OCI-LY1 (cell line): Measurements from ENCODE around the gene KCNK3.

Source experiments
- H2AFZ ChIP-seq: fragments of 200-600 bp; sonication (generic), shearing (Covaris generic); 2 replicates; pipeline ENCODE4 v1.6.0; 2014; ENCODE audit warnings: antibody characterized with exemption, mild to moderate bottlenecking, low read length
- H3F3A ChIP-seq: fragments of 200-600 bp; sonication (generic), shearing (Covaris generic); 2 replicates; pipeline ENCODE4 v1.6.0; 2014; ENCODE audit warnings: mild to moderate bottlenecking, antibody characterized with exemption, low read length, moderate library complexity; ENCODE audit not compliant: insufficient read depth
- H3K27ac ChIP-seq: fragments of 200-600 bp; sonication (generic); 2 replicates; pipeline ENCODE4 v1.5.1; 2014; ENCODE audit warnings: low read length, mixed run types, mild to moderate bottlenecking, low read depth; ENCODE audit not compliant: poor library complexity, severe bottlenecking
- H3K27me3 ChIP-seq: fragments of 200-600 bp; sonication (generic); 2 replicates; pipeline ENCODE4 v1.6.0; 2014; ENCODE audit warnings: antibody characterized with exemption, mild to moderate bottlenecking, low read length, moderate library complexity; ENCODE audit not compliant: insufficient read depth
- H3K36me3 ChIP-seq: fragments of 200-600 bp; sonication (generic); 2 replicates; pipeline ENCODE4 v1.6.1; 2014; ENCODE audit warnings: mild to moderate bottlenecking, antibody characterized with exemption, low read length, moderate library complexity, mixed read lengths; ENCODE audit not compliant: insufficient read depth
- H3K4me1 ChIP-seq: fragments of 200-600 bp; sonication (generic); 2 replicates; pipeline ENCODE4 v1.5.1; 2014; ENCODE audit warnings: mild to moderate bottlenecking, low read length, moderate library complexity; ENCODE audit not compliant: insufficient read depth, severe bottlenecking
- H3K4me2 ChIP-seq: fragments of 200-600 bp; sonication (generic), shearing (Covaris generic); 2 replicates; pipeline ENCODE4 v1.6.1; 2014; ENCODE audit warnings: low read length
- H3K4me3 ChIP-seq: fragments of 200-600 bp; sonication (generic); 2 replicates; pipeline ENCODE4 v1.5.1; 2014; ENCODE audit warnings: low read length, low read depth, mild to moderate bottlenecking, mixed read lengths; ENCODE audit not compliant: poor library complexity, severe bottlenecking
- H3K79me2 ChIP-seq: fragments of 200-600 bp; shearing (Covaris generic); 2 replicates; pipeline ENCODE4 v1.6.1; 2016; ENCODE audit warnings: mixed run types, low read length, mixed read lengths; ENCODE audit not compliant: insufficient read depth
- H3K9ac ChIP-seq: fragments of 200-600 bp; sonication (generic), shearing (Covaris generic); 2 replicates; pipeline ENCODE4 v1.6.1; 2014; ENCODE audit warnings: mild to moderate bottlenecking, low read length, mixed read lengths
- H3K9me2 ChIP-seq: fragments of 200-600 bp; sonication (generic), shearing (Covaris generic); 2 replicates; pipeline ENCODE4 v1.6.1; 2014; ENCODE audit warnings: low read depth, mild to moderate bottlenecking, low read length, mixed read lengths
- H3K9me3 ChIP-seq: fragments of 200-600 bp; shearing (Covaris generic); 2 replicates; pipeline ENCODE4 v1.6.1; 2014; ENCODE audit warnings: low read length, mixed read lengths
- H4K20me1 ChIP-seq: fragments of 200-600 bp; sonication (generic), shearing (Covaris generic); 2 replicates; pipeline ENCODE4 v1.6.0; 2016; ENCODE audit warnings: mild to moderate bottlenecking, low read length; ENCODE audit not compliant: insufficient read depth
- CTCF ChIP-seq: fragments of 200-600 bp; sonication (generic), shearing (Covaris generic); IDR thresholded peaks from 2 replicates; pipeline ENCODE4 v1.5.1; 2017; ENCODE audit warnings: mild to moderate bottlenecking, antibody characterized with exemption, low read length, moderate library complexity, mixed read lengths
- EZH2 ChIP-seq: fragments of 200-600 bp; sonication (generic), shearing (Covaris generic); IDR thresholded peaks from 2 replicates; pipeline ENCODE4 v1.8.0; 2017; ENCODE audit warnings: borderline replicate concordance, mixed run types, mild to moderate bottlenecking, antibody characterized with exemption, low read length, moderate library complexity, mixed read lengths

The KCNK3 gene

GRCh38 chr2:26727641-26728561, 35.4 kb downstream of the KCNK3 start:
- Histone ChIP-seq H3F3A (no peaks in the 10 kb centered on the region), H3K36me3 (no peaks in the 10 kb centered on the region), H3K4me1 (no peaks in the 10 kb centered on the region), H3K9ac (no peak overlapping the region), H3K79me2 (no peaks in the 10 kb centered on the region), H3K27ac (no peak overlapping the region), H3K4me3 (no peak overlapping the region), H2AFZ (no peak overlapping the region), H3K9me2 (no peaks in the 10 kb centered on the region), H3K27me3 (no peaks in the 10 kb centered on the region), H3K9me3 (no peaks in the 10 kb centered on the region), H4K20me1 (no peaks in the 10 kb centered on the region), H3K4me2 (no peak overlapping the region)
- TF ChIP-seq CTCF (no peak), EZH2 (no peak)

- H3K27me3 ChIP-seq = no peaks in the 10 kb centered on the region
- no peak overlapping the region for H3K9ac ChIP-seq
- H4K20me1 ChIP-seq = no peaks in the 10 kb centered on the region
- H3F3A ChIP-seq = no peaks in the 10 kb centered on the region
- TF ChIP-seq CTCF (no peak), EZH2 (no peak)
- H3K4me2 ChIP-seq = no peak overlapping the region
- H3K4me3 ChIP-seq = no peak overlapping the region
- H3K79me2 ChIP-seq = no peaks in the 10 kb centered on the region
- H3K9me3 ChIP-seq = no peaks in the 10 kb centered on the region
- no peaks in the 10 kb centered on the region for H3K9me2 ChIP-seq
- no peak overlapping the region for H3K27ac ChIP-seq
- H3K36me3 ChIP-seq = no peaks in the 10 kb centered on the region
- H2AFZ ChIP-seq = no peak overlapping the region
- H3K4me1 ChIP-seq = no peaks in the 10 kb centered on the region
Observed at GRCh38 chr2:26729311-26729710, 36.8 kb downstream of the KCNK3 start.

- Histone ChIP-seq H4K20me1 (no peaks in the 10 kb centered on the region), H3K9ac (no peak overlapping the region), H3K9me3 (no peaks in the 10 kb centered on the region), H3K36me3 (no peaks in the 10 kb centered on the region), H3F3A (no peaks in the 10 kb centered on the region), H3K27ac (no peak overlapping the region), H3K4me2 (no peak overlapping the region), H3K4me1 (no peaks in the 10 kb centered on the region), H2AFZ (no peak overlapping the region), H3K9me2 (no peaks in the 10 kb centered on the region), H3K4me3 (no peak overlapping the region), H3K27me3 (no peaks in the 10 kb centered on the region), H3K79me2 (no peaks in the 10 kb centered on the region)
- no peak for TF ChIP-seq EZH2
- no peak for TF ChIP-seq CTCF
Observed at GRCh38 chr2:26730549-26731344, 38.2 kb downstream of the KCNK3 start.
